Caco-2 (cell line): ENCODE data around the gene XPR1. TPM values are rescaled to one million over a fixed set of nuclear protein-coding genes. Genes with fewer than 3 reads are reported as not detected.

Source experiments
- BruUV-seq: library from RNA; stranded (reverse); fragments of 400-500 nt; replicated peaks from 2 replicates; lab custom pipeline; 2021; lab: Mats Ljungman, UMichigan
- CTCF ChIA-PET: fragments of 300-600 bp; sonication (Branson Sonifier 250); formaldehyde crosslinking; loops from one replicate; lab custom pipeline; 2022; ENCODE audit warnings: antibody characterized with exemption; lab: Charles Lee
- POLR2A ChIA-PET: fragments of 300-600 bp; sonication (Branson Sonifier 250); formaldehyde crosslinking; loops from one replicate; lab custom pipeline; 2022; ENCODE audit warnings: antibody characterized with exemption; lab: Charles Lee
- DNase-seq, 2 experiments: peaks; one replicate each; pipeline versions ENCODE4 v3.0.0 to v3.0.0-alpha.2; 2020 to 2022
- H3K27me3 ChIP-seq: replicated peaks from 2 replicates; pipeline ENCODE4 v1.6.0; 2011; ENCODE audit warnings: low read length; ENCODE audit not compliant: control insufficient read depth, insufficient read depth
- H3K36me3 ChIP-seq: 2 replicates; pipeline ENCODE4 v1.5.1; 2011; ENCODE audit warnings: low read length; ENCODE audit not compliant: control insufficient read depth, insufficient read depth
- H3K4me1 ChIP-seq: fragments of 250-450 bp; sonication (Bioruptor Pico); 2 replicates; pipeline ENCODE4 v1.5.1; 2020; ENCODE audit warnings: mild to moderate bottlenecking
- H3K4me3 ChIP-seq: 2 replicates; pipeline ENCODE4 v1.5.1; 2011; ENCODE audit warnings: low read depth, mild to moderate bottlenecking, control low read depth, low read length
- H3K9me3 ChIP-seq: fragments of 250-450 bp; sonication (Bioruptor Pico); 2 replicates; pipeline ENCODE4 v1.5.1; 2020; ENCODE audit warnings: mild to moderate bottlenecking, moderate library complexity
- H3K27ac Mint-ChIP-seq: one replicate; pipeline ENCODE4 v1.8.0; 2022; ENCODE audit warnings: mixed read lengths; ENCODE audit not compliant: unreplicated experiment
- H3K27me3 Mint-ChIP-seq: one replicate; pipeline ENCODE4 v1.8.0; 2022; ENCODE audit warnings: mixed read lengths; ENCODE audit not compliant: insufficient read depth, unreplicated experiment
- H3K36me3 Mint-ChIP-seq: one replicate; pipeline ENCODE4 v1.8.0; 2022; ENCODE audit warnings: mild to moderate bottlenecking, mixed read lengths; ENCODE audit not compliant: insufficient read depth, unreplicated experiment
- H3K4me1 Mint-ChIP-seq: one replicate; pipeline ENCODE4 v1.8.0; 2022; ENCODE audit warnings: low read depth, mixed read lengths; ENCODE audit not compliant: unreplicated experiment
- H3K4me3 Mint-ChIP-seq: one replicate; pipeline ENCODE4 v1.8.0; 2022; ENCODE audit warnings: mild to moderate bottlenecking, moderate library complexity, mixed read lengths; ENCODE audit not compliant: unreplicated experiment
- H3K9me3 Mint-ChIP-seq: one replicate; pipeline ENCODE4 v1.8.0; 2022; ENCODE audit warnings: mixed read lengths; ENCODE audit not compliant: unreplicated experiment
- intact Hi-C: fragments of 100-400 bp; cut with micrococcal nuclease; formaldehyde crosslinking; loops from one replicate; pipeline ENCODE4 v1.10.0; 2022; ENCODE audit not compliant: unreplicated experiment
- total RNA-seq: library from RNA; stranded (reverse); gene quantifications from 2 replicates; pipeline ENCODE4 v1.2.3, GENCODE V29; 2022
- TF ChIP-seq, protein P1 (sequence below), 2 experiments: fragments of 200-600 bp in 1 of 2; IDR thresholded peaks; 1 replicate in 1 of 2; 2 replicates in 1 of 2; pipeline versions ENCODE4 v1.5.1 to v1.8.0; 2011 to 2022; ENCODE audit warnings: antibody characterized with exemption in 1 of 2, control low read depth in 1 of 2, inconsistent platforms in 1 of 2, low read depth in 1 of 2, low read length in 1 of 2, mild to moderate bottlenecking in 1 of 2, moderate library complexity in 1 of 2; ENCODE audit not compliant: insufficient read depth in 1 of 2, severe bottlenecking in 1 of 2, unreplicated experiment in 1 of 2

XPR1 gene
- total RNA-seq, 1 experiment from 2014 or later: 34.4 TPM

- DNase-seq: no peak
- Mint-ChIP-seq H3K27ac (no peak overlapping the region), H3K27me3 (no peaks in the 10 kb centered on the region), H3K4me3 (no peak overlapping the region), H3K9me3 (no peaks in the 10 kb centered on the region), H3K36me3 (no peaks in the 10 kb centered on the region), H3K4me1 (no peaks in the 10 kb centered on the region)
- TF ChIP-seq, protein P1, sequence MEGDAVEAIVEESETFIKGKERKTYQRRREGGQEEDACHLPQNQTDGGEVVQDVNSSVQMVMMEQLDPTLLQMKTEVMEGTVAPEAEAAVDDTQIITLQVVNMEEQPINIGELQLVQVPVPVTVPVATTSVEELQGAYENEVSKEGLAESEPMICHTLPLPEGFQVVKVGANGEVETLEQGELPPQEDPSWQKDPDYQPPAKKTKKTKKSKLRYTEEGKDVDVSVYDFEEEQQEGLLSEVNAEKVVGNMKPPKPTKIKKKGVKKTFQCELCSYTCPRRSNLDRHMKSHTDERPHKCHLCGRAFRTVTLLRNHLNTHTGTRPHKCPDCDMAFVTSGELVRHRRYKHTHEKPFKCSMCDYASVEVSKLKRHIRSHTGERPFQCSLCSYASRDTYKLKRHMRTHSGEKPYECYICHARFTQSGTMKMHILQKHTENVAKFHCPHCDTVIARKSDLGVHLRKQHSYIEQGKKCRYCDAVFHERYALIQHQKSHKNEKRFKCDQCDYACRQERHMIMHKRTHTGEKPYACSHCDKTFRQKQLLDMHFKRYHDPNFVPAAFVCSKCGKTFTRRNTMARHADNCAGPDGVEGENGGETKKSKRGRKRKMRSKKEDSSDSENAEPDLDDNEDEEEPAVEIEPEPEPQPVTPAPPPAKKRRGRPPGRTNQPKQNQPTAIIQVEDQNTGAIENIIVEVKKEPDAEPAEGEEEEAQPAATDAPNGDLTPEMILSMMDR (IDR thresholded peaks at IDR 0.05; ENCODE audit: insufficient read depth in 1 of 2, low read depth in 1 of 2, low read length in 1 of 2, severe bottlenecking in 1 of 2, unreplicated experiment in 1 of 2): no peak
- BruUV-seq: no TSS peak
- ChIA-PET POLR2A (no interaction called here), CTCF (no interaction called here)
- Histone ChIP-seq H3K9me3 (no peaks in the 10 kb centered on the region), H3K27me3 (no peaks in the 10 kb centered on the region), H3K4me1 (no peaks in the 10 kb centered on the region), H3K36me3 (no peaks in the 10 kb centered on the region), H3K4me3 (no peak overlapping the region)
- intact Hi-C loops: no loop called here
These were observed 307.9 kb downstream of the XPR1 start for GRCh38 chr1:180939711-180940103.

Other genes starting within 250 kb of the XPR1 start
- 74.7 and 75.6 TPM in 2 replicates for gene ACBD6, start 129.4 kb upstream of the XPR1 start, total RNA-seq
- not detected in 2 replicates for gene OVAAL, start 73.1 kb upstream of the XPR1 start, total RNA-seq